IPS-11a (cell line): ENCODE data around the gene GLIS1.

Source experiments
- H3K4me3 ChIP-seq: one replicate; pipeline ENCODE4 v1.5.1; 2013; ENCODE audit warnings: low read depth, low read length, control low read depth

The GLIS1 gene

GRCh38 chr1:53477651-53478501 lies 261.1 kb downstream of the GLIS1 start:
- H3K4me3 ChIP-seq, result no peak overlapping the region

GRCh38 chr1:53476579-53476978 lies 262.4 kb downstream of the GLIS1 start:
- no peak overlapping the region for H3K4me3 ChIP-seq

GRCh38 chr1:53475664-53476063 lies 263.3 kb downstream of the GLIS1 start:
- H3K4me3 ChIP-seq, result no peak overlapping the region

- no peak overlapping the region for H3K4me3 ChIP-seq
These were observed 265.5 kb downstream of the GLIS1 start for GRCh38 chr1:53473463-53473862.

GRCh38 chr1:53471000-53471399 lies 268.0 kb downstream of the GLIS1 start:
- no peak overlapping the region for H3K4me3 ChIP-seq

- H3K4me3 ChIP-seq, result no peak overlapping the region
These were observed 268.4 kb downstream of the GLIS1 start for GRCh38 chr1:53470584-53470983.

- no peak overlapping the region for H3K4me3 ChIP-seq
These were observed 268.8 kb downstream of the GLIS1 start for GRCh38 chr1:53470155-53470554.

GRCh38 chr1:53469373-53469772 lies 269.6 kb downstream of the GLIS1 start:
- H3K4me3 ChIP-seq, result no peak overlapping the region

GRCh38 chr1:53468374-53468773 lies 270.6 kb downstream of the GLIS1 start:
- no peak overlapping the region for H3K4me3 ChIP-seq

- no peak overlapping the region for H3K4me3 ChIP-seq
These were observed 271.6 kb downstream of the GLIS1 start for GRCh38 chr1:53467391-53467790.

- H3K4me3 ChIP-seq, result no peak overlapping the region
These were observed 273.7 kb downstream of the GLIS1 start for GRCh38 chr1:53465023-53465957.

- no peak overlapping the region for H3K4me3 ChIP-seq
These were observed 274.7 kb downstream of the GLIS1 start for GRCh38 chr1:53463961-53464899.

GRCh38 chr1:53462769-53463501 lies 276.0 kb downstream of the GLIS1 start:
- no peak overlapping the region for H3K4me3 ChIP-seq

- no peak overlapping the region for H3K4me3 ChIP-seq
These were observed 276.8 kb downstream of the GLIS1 start for GRCh38 chr1:53462193-53462592.

- no peak overlapping the region for H3K4me3 ChIP-seq
These were observed 277.5 kb downstream of the GLIS1 start for GRCh38 chr1:53461323-53462044.

- H3K4me3 ChIP-seq, result no peak overlapping the region
These were observed 278.2 kb downstream of the GLIS1 start for GRCh38 chr1:53460666-53461322.

GRCh38 chr1:53460211-53460634 lies 278.7 kb downstream of the GLIS1 start:
- H3K4me3 ChIP-seq, result no peak overlapping the region

GRCh38 chr1:53459321-53460175 lies 279.4 kb downstream of the GLIS1 start, which contains the start of gene DMRTB1:
TSS of gene DMRTB1 (plus strand) at chr1:53459399. CDS start at chr1:53459454, 55 bp downstream.
- H3K4me3 ChIP-seq, result no peak within 1 kb of the TSS
